ENCODE data around the gene ZNF598. TPM values are rescaled to one million over a fixed set of nuclear protein-coding genes. Genes with fewer than 3 reads are reported as not detected.
A peak's percentile ranks its signal among the peaks of the same experiment; 100 is the strongest.

The ZNF598 gene
- total and polyA plus RNA-seq, 2 of the 13 experiments (the other 11 are each of a cell fraction or from before 2014, with no cell fraction given), result 13.5 to 14.2 TPM

DNA sequence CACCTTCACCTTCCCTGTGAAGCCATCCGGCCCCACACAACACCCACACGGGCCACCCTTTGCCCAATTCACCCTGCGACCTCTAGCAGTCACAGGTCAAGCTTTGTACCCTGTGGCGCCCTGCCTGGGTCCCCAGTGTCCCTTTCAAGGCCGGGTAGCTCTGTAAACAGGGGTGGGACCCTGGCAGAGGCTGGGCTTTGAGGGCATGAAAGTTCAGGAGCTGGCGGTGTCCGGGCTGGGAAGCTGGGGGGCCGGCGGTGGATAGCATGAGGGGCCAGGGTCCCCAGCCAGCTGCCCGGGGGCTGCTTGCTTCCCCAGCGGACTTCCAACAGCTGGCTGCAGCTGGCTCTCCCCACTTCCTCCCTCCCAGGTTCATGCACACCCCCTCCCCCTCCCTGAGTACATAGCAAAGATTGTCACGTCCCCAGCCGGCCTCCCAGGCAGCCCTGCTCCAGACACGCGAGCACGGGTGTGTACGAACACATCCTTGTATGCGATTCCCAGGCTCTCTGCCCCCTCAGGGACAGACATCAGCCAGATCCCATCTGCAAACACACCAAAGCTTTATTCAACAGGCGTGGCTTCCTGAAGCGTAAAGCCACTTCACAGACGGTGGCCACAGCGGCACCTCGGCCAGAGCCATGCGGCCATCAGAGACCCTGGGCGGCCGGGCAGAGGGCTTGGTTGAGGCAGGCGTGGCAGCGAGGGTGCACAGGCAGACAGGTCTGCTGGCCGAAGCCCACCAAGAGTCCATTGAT lies 29.8 kb upstream of the ZNF598 start (continued):
- TF ChIP-seq SAP130 (CRISPR knock-in tag; IDR thresholded peaks at IDR 0.05; ENCODE audit: low read depth) (peak; percentile 86), ZNF451 (CRISPR knock-in tag; IDR thresholded peaks at IDR 0.05) (no peak), ZNF772 (CRISPR knock-in tag; IDR thresholded peaks at IDR 0.05) (peak; percentile 83), KLF9 (CRISPR knock-in tag; IDR thresholded peaks at IDR 0.05; ENCODE audit: low read depth) (peak; percentile 62; the same call in 1 of the 2 replicates), ELF3 (CRISPR knock-in tag; IDR thresholded peaks at IDR 0.05) (peak; percentile 73; the same call in 1 of the 2 replicates), ZFAT (CRISPR knock-in tag; conservative IDR thresholded peaks at IDR 0.05) (no peak), ZSCAN31 (CRISPR knock-in tag; IDR thresholded peaks at IDR 0.05; ENCODE audit: low read depth) (peak; percentile 61), MLXIP (CRISPR knock-in tag; IDR thresholded peaks at IDR 0.05; ENCODE audit: borderline replicate concordance) (no peak), WIZ (CRISPR knock-in tag; IDR thresholded peaks at IDR 0.05) (no peak), ETV6 (CRISPR knock-in tag; conservative IDR thresholded peaks at IDR 0.05) (no peak; the same call in 1 of the 2 replicates), ZNF616 (CRISPR knock-in tag; IDR thresholded peaks at IDR 0.05; ENCODE audit: low read depth) (no peak), SMAD9 (CRISPR knock-in tag; IDR thresholded peaks at IDR 0.05) (no peak), ZNF891 (CRISPR knock-in tag; IDR thresholded peaks at IDR 0.05) (no peak; the same call in 1 of the 2 replicates), ZNF460 (CRISPR knock-in tag; IDR thresholded peaks at IDR 0.05; ENCODE audit: borderline replicate concordance) (no peak; the same call in 1 of the 2 replicates), KLF13 (CRISPR knock-in tag; IDR thresholded peaks at IDR 0.05) (no peak), ZNF619 (CRISPR knock-in tag; IDR thresholded peaks at IDR 0.05) (no peak; the same call in 1 of the 2 replicates), TEAD3 (CRISPR knock-in tag; optimal IDR thresholded peaks at IDR 0.05; ENCODE audit: borderline replicate concordance) (peak; percentile 79)
- TF ChIP-seq, protein P1, sequence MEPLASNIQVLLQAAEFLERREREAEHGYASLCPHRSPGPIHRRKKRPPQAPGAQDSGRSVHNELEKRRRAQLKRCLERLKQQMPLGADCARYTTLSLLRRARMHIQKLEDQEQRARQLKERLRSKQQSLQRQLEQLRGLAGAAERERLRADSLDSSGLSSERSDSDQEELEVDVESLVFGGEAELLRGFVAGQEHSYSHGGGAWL (CRISPR knock-in tag; IDR thresholded peaks at IDR 0.05), result peak; percentile 56; the same call in 1 of the 2 replicates
- TF ChIP-seq, protein P2, sequence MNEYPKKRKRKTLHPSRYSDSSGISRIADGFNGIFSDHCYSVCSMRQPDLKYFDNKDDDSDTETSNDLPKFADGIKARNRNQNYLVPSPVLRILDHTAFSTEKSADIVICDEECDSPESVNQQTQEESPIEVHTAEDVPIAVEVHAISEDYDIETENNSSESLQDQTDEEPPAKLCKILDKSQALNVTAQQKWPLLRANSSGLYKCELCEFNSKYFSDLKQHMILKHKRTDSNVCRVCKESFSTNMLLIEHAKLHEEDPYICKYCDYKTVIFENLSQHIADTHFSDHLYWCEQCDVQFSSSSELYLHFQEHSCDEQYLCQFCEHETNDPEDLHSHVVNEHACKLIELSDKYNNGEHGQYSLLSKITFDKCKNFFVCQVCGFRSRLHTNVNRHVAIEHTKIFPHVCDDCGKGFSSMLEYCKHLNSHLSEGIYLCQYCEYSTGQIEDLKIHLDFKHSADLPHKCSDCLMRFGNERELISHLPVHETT (CRISPR knock-in tag; conservative IDR thresholded peaks at IDR 0.05), result no peak
- TF ChIP-seq, protein P3, sequence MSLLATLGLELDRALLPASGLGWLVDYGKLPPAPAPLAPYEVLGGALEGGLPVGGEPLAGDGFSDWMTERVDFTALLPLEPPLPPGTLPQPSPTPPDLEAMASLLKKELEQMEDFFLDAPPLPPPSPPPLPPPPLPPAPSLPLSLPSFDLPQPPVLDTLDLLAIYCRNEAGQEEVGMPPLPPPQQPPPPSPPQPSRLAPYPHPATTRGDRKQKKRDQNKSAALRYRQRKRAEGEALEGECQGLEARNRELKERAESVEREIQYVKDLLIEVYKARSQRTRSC (CRISPR knock-in tag; IDR thresholded peaks at IDR 0.05; ENCODE audit: low read depth), result no peak
- TF ChIP-seq, protein P4, sequence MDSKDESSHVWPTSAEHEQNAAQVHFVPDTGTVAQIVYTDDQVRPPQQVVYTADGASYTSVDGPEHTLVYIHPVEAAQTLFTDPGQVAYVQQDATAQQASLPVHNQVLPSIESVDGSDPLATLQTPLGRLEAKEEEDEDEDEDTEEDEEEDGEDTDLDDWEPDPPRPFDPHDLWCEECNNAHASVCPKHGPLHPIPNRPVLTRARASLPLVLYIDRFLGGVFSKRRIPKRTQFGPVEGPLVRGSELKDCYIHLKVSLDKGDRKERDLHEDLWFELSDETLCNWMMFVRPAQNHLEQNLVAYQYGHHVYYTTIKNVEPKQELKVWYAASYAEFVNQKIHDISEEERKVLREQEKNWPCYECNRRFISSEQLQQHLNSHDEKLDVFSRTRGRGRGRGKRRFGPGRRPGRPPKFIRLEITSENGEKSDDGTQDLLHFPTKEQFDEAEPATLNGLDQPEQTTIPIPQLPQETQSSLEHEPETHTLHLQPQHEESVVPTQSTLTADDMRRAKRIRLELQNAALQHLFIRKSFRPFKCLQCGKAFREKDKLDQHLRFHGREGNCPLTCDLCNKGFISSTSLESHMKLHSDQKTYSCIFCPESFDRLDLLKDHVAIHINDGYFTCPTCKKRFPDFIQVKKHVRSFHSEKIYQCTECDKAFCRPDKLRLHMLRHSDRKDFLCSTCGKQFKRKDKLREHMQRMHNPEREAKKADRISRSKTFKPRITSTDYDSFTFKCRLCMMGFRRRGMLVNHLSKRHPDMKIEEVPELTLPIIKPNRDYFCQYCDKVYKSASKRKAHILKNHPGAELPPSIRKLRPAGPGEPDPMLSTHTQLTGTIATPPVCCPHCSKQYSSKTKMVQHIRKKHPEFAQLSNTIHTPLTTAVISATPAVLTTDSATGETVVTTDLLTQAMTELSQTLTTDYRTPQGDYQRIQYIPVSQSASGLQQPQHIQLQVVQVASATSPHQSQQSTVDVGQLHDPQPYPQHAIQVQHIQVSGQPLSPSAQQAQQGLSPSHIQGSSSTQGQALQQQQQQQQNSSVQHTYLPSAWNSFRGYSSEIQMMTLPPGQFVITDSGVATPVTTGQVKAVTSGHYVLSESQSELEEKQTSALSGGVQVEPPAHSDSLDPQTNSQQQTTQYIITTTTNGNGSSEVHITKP (CRISPR knock-in tag; IDR thresholded peaks at IDR 0.05; ENCODE audit: low read depth), result no peak

Data from HepG2 (cell line).